HepG2 (cell line): ENCODE measurements around the gene PLPPR4.

Experiments used
- CBX2 ChIP-seq, 2 experiments: fragments of 200-600 bp in 1 of 2; sonication (generic); formaldehyde crosslinking in 1 of 2; IDR thresholded peaks; 2 replicates each; pipeline versions ENCODE4 v1.7.0 to v1.8.1; 2018 to 2022; ENCODE audit warnings: low read depth in 2 of 2, low read length in 1 of 2, mild to moderate bottlenecking in 1 of 2, missing genetic modification reagents in 1 of 2
- ESRRA ChIP-seq: sonication (generic); formaldehyde crosslinking; IDR thresholded peaks from 2 replicates; pipeline ENCODE4 v1.5.1; 2020; ENCODE audit warnings: mild to moderate bottlenecking, low read depth, missing genetic modification reagents
- NFE2 ChIP-seq: sonication (generic); formaldehyde crosslinking; IDR thresholded peaks from 2 replicates; pipeline ENCODE4 v1.4.0; 2020; ENCODE audit warnings: missing genetic modification reagents
- NFE2L2 ChIP-seq: fragments of 150-350 bp; IDR thresholded peaks from 2 replicates; pipeline ENCODE4 v1.6.1; 2014; ENCODE audit warnings: low read length
- POLR2A ChIP-seq, 2 experiments: IDR thresholded peaks; 2 replicates each; pipeline ENCODE4 v1.6.1; 2011; ENCODE audit warnings: low read depth in 2 of 2, low read length in 2 of 2, mild to moderate bottlenecking in 1 of 2, moderate library complexity in 1 of 2; ENCODE audit not compliant: insufficient read depth in 1 of 2
- POLR2AphosphoS5 ChIP-seq: IDR thresholded peaks from 2 replicates; pipeline ENCODE4 v1.6.1; 2012; ENCODE audit warnings: low read depth, low read length
- RAD21 ChIP-seq: fragments of 450-650 bp; formaldehyde crosslinking; IDR thresholded peaks from 2 replicates; pipeline ENCODE4 v1.5.0; 2020; ENCODE audit warnings: mild to moderate bottlenecking
- REST ChIP-seq, 2 experiments: IDR thresholded peaks; 2 replicates each; pipeline ENCODE4 v1.6.1; 2011 to 2012; ENCODE audit warnings: low read length in 2 of 2, borderline replicate concordance in 1 of 2, low read depth in 1 of 2, mild to moderate bottlenecking in 1 of 2, moderate library complexity in 1 of 2
- ZNF547 ChIP-seq: sonication (generic); formaldehyde crosslinking; IDR thresholded peaks from 2 replicates; pipeline ENCODE4 v1.5.1; 2020; ENCODE audit warnings: mild to moderate bottlenecking, missing genetic modification reagents
- TF ChIP-seq, protein P1 (sequence below): sonication (generic); formaldehyde crosslinking; IDR thresholded peaks from 2 replicates; pipeline ENCODE4 v1.5.1; 2020; ENCODE audit warnings: missing genetic modification reagents, mild to moderate bottlenecking, borderline replicate concordance

DNA sequence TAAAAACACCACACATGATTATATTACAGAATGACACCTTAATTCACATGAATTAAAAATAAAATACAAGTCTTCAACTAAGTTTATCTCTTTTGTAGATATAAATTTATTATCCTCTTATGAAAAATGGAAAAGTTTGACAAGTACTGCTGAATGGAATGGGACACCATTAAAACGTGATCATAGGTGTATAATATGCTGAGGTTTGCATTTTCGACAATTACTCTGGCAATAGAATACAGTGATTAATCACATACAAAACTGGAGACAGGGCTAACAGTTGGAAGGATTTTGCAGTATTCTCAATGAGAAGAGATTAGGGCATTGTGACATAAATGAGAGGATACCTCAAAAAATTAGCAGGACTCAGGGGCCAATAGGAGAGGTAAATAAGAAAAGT is 17.1 kb upstream of the PLPPR4 start:
- TF ChIP-seq, protein P1, sequence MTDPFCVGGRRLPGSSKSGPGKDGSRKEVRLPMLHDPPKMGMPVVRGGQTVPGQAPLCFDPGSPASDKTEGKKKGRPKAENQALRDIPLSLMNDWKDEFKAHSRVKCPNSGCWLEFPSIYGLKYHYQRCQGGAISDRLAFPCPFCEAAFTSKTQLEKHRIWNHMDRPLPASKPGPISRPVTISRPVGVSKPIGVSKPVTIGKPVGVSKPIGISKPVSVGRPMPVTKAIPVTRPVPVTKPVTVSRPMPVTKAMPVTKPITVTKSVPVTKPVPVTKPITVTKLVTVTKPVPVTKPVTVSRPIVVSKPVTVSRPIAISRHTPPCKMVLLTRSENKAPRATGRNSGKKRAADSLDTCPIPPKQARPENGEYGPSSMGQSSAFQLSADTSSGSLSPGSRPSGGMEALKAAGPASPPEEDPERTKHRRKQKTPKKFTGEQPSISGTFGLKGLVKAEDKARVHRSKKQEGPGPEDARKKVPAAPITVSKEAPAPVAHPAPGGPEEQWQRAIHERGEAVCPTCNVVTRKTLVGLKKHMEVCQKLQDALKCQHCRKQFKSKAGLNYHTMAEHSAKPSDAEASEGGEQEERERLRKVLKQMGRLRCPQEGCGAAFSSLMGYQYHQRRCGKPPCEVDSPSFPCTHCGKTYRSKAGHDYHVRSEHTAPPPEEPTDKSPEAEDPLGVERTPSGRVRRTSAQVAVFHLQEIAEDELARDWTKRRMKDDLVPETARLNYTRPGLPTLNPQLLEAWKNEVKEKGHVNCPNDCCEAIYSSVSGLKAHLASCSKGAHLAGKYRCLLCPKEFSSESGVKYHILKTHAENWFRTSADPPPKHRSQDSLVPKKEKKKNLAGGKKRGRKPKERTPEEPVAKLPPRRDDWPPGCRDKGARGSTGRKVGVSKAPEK (CRISPR knock-in tag) = no peak
- TF ChIP-seq POLR2A (IDR thresholded peaks at IDR 0.05; ENCODE audit: insufficient read depth in 1 of 2, low read depth in 2 of 2, low read length in 2 of 2) (no peak), CBX2 (IDR thresholded peaks at IDR 0.05; ENCODE audit: low read depth, low read length) (no peak), CBX2 (CRISPR knock-in tag; IDR thresholded peaks at IDR 0.05; ENCODE audit: low read depth) (no peak), RAD21 (CRISPR knock-in tag) (no peak), POLR2AphosphoS5 (no peak), NFE2L2 (no peak), NFE2 (CRISPR knock-in tag) (no peak), ZNF547 (CRISPR knock-in tag) (no peak), REST (IDR thresholded peaks at IDR 0.05; ENCODE audit: borderline replicate concordance in 1 of 2, low read depth in 1 of 2, low read length in 2 of 2) (no peak), ESRRA (no peak)
